GM19468 (cell line): ENCODE data around the gene CCDC152.
"Not testable (repeated sequence)": the region's sequence is repeated elsewhere in the genome, so short reads cannot be mapped to it uniquely, and the experiment has no call there.

Source experiments
- ATAC-seq: cut with Tn5 transposase; IDR thresholded peaks from one replicate; pipeline ENCODE4 v1.9.1; 2021; ENCODE audit warnings: mild to moderate bottlenecking, moderate library complexity, moderate number of reproducible peaks; ENCODE audit not compliant: unreplicated experiment; ENCODE audit errors: extremely low read depth

Gene CCDC152

DNA sequence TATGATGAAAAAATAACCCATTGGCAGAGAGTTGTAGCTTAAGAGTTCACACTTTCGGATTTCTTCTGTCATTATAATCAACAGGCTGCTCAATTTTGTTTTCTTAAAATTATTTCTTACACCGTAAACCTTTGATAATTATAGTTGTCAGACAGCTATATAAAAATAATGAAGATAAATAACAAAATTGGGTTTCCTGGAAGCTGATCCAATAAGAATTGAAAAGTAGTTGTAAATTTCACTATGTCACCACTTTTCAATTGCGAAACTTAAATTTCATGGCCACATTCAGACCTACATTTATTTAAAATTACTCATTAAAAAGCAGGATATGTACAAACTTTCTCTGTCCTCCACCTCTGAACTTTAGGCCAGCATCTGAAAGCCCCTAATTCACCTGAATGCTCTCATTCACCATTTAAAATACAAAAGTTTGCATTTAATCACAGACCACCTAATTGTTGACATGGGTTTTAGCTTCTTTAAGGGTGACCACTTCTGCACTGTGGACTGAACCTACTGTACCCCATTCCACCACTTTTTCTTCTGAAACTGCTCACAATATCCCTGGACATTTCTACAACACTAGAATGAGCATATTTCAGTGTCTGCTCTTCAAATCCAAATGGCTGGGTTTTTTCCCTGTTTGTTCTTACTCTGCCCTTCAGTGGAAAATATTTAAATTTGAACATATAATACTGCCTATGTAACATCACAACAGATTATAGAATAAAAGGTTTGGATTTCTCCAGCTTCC is 54.4 kb downstream of the CCDC152 start:
- no peak for ATAC-seq

DNA sequence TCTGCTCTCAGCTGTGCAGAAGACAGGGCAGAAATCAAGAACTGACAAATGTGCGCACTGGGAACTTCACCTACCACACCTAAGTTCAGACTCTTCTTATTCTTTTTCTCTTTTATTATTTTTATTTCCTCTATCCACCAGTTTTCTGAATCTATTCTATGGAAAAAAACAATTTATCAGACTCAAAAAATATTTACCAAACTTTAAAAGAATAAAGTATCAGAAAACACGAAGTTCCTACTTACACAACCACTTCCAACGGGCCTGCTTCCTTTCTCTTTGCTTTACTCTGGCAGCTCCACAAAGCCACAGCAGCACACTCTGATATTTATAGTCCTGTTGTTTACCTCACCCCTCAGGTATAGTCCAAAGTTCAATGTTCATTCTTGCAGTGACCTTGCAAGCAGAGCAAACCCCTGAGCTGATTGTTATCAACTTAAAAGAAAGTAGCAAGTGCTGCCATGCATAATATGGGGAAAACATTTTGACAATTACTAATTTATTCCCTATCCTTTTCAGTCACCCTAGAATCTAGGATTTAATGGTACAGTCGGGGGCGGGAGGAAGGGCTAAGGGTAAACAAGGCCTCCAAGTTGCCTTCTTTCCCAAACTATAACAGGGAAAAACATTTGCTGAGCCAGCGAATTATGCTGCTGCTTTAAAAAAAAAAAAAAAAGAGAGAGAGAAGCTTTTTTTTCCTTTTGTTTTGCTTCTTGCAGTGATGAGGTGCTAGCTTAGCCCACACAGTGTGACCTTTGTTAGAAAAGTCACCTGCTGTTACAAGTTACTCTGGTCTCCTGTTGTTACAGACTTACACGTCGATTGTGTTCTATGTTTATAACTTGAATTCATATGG is 55.2 kb downstream of the CCDC152 start, which contains the start of gene SELENOP:
TSS of gene SELENOP (minus strand) at position 302 of the 856 bp plus-strand sequence. CDS start 3,539 bp downstream, outside the sequence.
- no peak for ATAC-seq

DNA sequence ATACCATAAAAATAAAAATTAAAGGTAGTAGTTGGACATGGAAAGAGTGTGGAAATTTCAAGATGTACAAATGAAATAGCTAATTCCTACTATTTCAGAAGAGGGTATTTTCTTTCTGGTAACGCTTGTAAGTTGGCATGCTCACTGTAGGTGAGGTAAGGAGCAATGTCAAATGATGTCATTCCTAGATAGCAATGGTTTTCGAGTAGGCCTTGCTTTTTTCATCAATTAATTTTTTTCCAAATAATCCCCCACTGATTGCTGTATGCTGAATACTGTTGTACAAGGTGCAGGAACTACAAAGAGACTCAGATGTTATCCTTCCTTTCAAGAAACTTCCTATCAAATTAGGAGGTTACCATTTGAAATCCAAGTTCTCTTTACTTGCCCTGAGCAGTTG is 56.0 kb downstream of the CCDC152 start:
- no peak for ATAC-seq

DNA sequence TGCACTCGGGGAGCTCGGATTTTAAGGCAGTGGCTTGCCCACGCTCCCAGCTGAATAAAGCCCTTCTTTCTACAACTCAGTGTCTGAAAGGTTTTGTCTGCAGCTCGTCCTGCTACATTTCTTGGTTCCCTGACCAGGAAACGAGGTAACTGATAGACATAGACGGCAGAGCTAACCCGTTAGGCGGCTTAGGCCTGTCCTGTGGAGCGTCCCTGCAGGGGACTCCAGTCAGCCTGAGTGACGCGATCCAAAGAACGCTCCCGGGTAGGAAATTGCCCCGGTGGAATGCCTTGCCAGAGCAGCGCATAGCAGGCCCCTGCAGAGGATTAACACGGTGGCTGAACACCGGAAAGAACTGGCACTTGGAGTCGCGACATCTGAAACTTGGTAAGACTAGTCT is 56.9 kb downstream of the CCDC152 start:
- ATAC-seq: no peak

DNA sequence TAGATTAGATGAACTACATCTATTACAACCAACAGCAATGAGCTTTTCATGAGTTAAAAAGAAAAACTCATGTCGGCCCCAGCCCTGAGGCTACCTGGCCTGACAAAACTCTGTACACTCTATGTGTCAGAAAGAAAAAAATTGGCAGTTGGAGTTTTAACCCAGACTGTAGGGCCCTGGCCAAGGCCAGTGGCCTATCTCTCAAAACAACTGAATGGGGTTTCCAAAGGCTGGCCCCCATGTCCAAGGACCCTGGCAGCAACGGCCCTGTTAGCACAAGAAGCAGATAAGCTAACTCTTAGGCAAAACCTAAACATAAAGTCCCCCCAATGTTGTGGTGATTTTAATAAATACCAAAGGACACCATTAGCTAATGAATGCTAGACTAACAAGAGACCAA is 59.9 kb downstream of the CCDC152 start:
- not testable (repeated sequence) for ATAC-seq

DNA sequence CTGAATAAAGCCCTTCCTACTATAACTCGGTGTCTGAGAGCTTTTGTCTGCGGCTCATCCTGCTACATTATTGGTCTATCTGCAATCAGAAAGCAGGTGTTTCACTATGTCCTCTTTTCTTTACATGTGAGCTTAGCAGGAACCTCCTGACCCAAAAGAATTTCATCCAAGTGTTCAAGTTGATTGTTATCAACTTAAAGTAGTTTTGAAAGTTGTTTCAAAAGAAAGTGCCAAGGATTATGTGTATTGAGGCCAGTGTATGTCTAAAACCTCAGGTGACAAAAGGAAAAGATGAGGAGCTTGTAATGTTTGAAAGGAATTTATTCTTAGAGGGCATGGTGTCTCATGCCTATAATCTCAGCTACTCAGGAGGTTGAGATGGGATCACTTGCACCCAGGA is 63.1 kb downstream of the CCDC152 start:
- ATAC-seq: no peak

DNA sequence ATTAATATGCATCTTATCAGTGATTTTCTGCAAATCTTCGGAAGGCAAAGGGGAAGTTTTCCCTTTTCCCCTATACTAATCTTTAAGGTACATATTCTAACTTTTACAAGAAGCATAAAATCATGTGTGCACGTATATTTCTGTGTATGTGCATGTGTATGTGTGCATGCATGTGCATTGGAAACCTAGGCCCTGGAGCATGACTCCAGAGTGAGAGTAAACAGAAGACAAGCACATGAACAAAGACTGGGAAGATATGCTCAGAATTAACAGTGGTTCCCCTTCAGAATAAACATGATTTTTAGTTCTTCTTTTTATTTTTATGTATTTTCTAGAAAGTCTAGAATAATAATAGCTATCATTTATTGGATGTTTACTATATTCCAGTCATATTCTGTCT is 65.9 kb downstream of the CCDC152 start:
- no peak for ATAC-seq

DNA sequence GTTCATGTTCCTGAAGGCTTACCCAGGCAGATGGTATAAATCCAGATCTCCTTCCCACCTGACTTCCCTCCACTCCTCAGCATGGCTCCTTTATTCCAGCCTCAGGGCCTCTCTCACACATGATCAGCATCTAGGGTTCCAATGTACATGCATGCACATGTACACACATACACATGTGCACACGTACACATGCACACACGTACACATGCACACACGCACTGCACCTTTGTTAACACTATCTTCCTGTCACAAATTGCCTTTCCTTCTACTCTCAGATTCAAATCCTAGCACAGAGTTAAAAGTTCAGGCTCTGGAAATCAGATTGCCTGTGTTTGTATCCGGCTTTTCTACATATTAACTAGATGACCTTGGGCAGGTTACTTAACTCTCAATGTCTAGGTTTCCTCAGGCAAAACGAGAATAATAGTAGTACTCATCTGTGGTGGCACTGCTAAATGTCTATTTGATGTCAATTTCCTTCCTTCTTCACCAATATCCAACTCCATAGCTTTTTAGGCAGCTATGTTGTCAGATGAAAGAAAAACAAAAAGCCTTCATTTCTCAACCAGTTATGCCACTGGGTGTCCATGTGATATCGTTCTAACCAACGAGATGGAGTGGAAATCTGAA is 67.8 kb downstream of the CCDC152 start:
- no peak for ATAC-seq

DNA sequence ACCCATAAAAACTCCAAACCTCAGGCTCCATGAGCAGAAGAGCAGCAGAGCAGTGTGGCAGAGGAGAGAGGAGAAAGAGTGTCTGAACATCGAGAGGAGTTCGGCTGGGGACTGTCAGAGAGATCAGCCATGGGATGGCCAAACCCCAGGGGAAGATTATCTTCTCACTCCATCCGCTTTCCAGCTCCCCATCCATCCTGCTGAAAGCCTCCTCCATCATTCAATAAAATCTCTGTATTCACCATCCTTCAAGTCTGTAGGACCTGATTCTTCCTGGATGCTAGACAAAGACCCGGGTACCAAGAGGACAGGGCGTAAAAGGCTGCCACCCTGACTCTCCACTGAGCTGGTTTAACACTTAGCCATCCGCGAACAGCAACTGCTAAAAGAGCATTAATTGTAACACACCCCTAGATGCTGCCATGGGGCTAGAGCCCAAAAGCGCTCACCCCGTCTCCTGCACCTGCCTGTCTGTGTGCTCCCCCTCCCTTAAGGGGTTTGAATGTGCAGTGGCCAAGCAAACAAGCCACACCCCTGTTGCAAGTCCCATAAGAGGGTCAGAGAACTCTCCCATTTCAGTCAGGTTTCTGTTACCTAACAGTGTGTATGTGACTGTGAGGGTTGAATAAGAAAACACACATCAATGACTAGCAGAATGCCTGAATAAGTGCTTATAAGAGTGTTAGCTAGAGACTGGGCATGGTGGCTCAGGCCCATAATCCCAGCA is 69.0 kb downstream of the CCDC152 start:
- ATAC-seq: no peak

DNA sequence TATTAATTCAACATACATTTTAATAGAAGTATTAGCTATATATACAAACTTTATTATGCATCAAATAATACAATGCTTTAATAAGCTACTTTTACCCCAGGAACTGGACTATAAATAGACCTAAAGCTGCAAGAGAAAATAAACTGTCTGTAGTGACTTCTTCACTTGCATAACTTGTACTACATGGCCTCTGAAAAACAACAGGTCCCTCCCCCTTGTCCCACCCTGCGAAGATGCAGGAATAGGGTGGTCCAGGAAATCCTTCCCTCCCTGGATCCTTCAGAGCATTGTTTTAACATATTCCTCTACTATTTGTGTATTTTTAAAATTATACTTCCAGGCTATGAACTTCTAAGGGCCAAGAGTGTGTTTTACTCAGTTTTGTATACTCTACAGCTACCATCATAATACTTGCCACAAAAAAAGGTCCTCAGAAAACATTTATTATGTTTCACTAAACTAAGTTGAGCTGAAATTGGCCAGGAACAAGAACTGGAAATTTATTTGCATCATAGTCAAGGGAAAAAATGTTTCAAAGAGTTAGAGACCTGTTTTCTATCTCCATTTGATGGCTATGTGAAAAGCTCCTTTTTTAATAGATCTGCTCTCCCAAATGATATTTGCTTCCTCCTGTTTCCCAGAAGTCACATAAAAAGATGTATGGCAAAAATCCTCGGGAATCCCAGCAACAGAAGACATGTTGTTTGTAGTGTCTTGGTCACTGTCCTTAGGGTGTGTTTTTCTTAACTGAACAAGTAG is 70.3 kb downstream of the CCDC152 start:
- no peak for ATAC-seq

DNA sequence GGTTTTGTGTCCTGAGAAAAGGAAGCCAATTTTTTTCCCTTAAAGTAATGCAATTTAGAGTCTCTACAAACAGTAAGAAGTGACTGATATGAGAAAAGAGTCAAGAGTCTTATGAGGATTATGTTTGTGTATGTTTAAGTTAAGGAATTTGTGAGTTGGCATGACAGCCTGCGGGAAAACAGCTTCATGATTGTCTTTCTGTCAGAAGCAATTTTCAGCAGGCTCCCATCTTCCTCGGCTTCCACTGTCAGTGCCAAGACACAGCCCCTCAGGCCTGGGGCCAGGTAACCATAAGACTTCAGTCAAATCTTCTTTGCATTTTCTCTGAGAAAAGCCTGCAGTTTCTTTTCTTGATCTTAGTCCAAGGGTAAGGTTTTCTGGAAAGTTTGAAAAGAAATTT is 72.1 kb downstream of the CCDC152 start:
- ATAC-seq: no peak

DNA sequence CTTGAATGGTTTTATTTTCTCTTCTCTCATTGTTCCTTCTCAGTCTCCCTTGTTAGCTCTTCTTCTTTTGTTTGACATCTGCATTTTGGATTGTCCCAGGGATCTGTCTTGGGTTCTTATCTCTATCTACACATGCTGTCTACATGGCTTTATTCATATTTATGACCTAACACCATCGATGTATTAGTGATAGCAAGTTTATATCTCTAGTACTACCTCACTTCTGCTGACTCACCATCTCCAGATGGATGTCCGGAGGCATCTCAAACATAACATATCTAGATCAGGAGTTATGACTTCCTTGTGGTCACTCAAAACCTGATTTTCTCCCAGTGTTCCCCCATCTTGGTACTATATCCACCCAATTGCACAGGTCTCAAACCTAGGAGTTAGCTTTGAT is 74.3 kb downstream of the CCDC152 start:
- no peak for ATAC-seq

DNA sequence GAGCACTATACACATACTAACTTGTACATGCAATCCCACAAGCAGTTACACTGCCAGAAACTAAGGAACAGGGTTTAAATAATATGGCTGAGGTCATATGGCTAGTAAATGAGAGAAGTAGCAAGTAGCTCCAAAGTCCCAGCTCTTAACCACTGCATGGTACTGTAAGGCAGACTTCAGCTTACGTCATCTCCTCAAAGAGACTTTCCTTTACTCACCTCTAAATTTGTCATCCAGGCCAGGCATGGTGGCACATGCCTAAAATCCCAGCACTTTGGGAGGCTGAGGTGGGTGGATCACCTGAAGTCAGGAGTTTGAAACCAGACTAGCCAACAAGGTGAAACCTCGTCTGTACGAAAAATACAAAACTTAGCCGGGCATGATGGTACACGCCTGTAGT is 75.4 kb downstream of the CCDC152 start:
- no peak for ATAC-seq

DNA sequence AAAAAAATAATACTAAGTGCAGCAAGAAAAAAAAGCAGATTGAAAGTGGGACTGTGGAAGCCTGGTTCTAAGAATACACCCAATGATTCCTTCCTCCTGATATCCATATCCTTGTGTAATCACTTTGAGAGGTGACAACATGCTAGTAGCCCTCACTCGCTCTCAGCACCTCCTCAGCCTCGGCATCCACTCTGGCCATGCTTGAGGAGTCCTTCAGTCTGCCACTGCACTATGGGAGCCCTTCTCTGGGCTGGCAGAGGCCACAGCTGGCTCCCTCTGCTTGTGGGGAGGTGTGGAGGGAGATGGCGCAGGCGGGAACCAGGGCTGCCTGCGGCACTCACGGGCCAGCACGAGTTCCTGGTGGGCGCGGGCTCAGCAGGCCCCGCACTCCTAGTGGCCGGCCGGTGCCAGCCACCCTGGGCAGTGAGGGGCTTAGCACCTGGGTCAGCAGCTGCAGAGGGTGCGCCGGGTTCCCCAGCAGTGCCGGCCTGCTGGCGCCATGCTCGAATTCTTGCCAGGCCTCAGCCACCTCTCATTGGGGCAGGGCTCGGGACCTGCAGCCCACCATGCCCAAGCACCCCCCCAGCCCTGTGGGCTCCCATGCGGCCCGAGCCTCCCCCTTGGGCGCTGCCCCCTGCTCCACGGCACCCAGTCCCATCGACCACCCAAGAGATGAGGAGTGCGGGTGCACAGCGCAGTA is 79.6 kb downstream of the CCDC152 start:
- no peak for ATAC-seq

DNA sequence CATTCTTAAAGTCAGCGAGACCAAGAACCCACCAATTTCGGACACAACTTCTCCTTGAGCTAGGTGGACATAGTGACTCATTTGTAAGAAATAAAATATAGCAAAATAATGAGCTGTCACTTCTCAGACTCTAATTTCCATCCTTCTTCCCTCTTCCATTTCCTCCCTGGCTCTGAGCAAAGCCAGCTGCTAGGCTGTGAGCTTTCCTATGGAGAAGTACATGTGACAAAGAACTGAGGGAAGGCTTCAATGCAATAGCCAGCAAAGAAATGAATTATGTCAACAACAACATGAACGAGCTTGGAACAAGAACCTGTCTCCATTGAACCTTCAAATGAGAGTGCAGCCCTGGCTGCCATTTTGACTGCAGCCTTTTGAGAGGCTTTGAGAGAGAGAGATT is 81.0 kb downstream of the CCDC152 start:
- no peak for ATAC-seq

DNA sequence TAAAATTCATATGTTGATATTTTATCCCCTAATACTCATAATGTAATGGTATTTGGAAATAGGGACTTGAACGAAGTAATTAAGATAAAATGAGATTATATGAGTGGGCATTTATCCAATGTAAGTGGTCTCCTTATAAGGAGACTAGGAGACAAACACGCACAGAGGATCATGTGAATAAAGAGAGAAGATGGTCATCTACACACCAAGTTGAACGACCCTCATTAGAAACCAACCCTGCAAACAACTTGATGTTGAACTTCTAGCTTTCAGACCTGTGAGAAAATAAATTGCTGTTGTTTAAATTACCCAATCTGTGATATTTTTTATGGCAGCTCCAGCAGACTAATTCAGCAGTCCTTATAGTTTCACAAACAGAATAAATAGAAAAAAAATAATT is 82.6 kb downstream of the CCDC152 start:
- no peak for ATAC-seq

DNA sequence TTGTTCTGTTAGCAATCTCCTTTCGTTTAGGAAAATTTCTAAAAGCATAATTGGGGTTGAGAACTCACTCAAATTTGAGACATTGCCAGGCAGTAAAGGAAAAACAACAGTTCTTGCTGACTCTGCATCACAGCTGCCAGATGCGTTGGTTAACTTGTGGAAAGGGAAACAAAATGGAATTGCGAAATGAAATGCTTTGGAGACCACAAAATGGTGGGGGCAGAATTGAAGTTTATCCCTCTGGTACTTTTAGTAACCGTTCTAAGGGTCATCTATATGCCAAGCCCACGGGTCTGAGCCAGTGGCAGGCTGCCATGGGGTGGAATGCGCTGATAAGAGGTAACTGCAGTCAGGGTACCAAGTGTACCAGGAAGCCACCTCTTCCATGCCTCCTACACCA is 83.7 kb downstream of the CCDC152 start:
- no peak for ATAC-seq

DNA sequence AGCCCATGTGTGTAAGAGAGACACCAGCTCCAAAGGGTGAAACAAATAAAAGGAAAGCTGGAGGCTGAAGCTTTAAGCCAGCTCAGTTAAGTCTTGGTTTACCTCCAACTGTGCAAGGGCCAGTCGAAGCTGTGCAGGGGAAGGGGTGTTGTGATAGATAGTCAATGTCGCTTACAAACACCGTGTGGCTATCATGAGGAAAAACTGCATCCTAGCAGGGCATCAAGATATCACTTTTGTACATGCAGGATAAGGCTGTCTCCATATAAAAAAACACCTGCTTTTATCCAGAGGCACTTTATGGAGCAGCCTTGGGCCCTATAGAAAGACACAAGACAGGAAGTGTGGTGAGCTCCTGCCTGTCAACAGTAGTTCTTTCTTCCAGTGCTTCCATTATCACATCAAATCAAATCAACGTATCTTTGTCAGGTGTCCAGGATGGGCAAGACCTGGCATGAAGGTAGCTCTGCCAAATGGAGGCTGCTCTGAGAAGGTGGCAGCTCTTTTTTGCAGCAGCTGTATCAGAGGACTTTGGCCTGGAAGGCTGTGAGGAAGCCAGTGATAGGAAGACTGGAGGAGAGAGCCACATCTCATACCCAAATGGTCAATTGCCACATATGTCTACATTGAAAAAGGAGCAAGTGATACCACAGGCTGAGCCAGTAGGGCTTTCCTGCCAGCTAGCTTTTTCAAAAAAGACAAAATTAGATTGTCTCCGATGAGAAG is 84.4 kb downstream of the CCDC152 start:
- ATAC-seq: no peak
